Naive thymus-derived CD4-positive, alpha-beta T cell (primary cell): ENCODE data around the gene KDM3A. TPM values are rescaled to one million over a fixed set of nuclear protein-coding genes. Genes with fewer than 3 reads are reported as not detected.
A peak's percentile ranks its signal among the peaks of the same experiment; 100 is the strongest.

ENCODE experiments used
- ATAC-seq: fragments of 150-1000 bp; cut with Tn5 transposase; 2 replicates; pipeline ENCODE4 v1.10.0; 2021; ENCODE audit warnings: mild to moderate bottlenecking, moderate library complexity
- CTCF ChIA-PET: fragments of 350-600 bp; sonication (Branson Sonifier 250); formaldehyde crosslinking; loops from one replicate; lab custom pipeline; 2021; ENCODE audit warnings: antibody characterized with exemption; lab: Charles Lee
- POLR2A ChIA-PET: fragments of 350-600 bp; sonication (Branson Sonifier 250); formaldehyde crosslinking; loops from one replicate; lab custom pipeline; 2021; ENCODE audit warnings: antibody characterized with exemption, inconsistent platforms; lab: Charles Lee
- DNase-seq, 9 donors: peaks; one replicate each; pipeline versions ENCODE4 v3.0.0 to v3.0.0-alpha.2; 2020 to 2022; ENCODE audit warnings: mixed read lengths in 1 of 9
- H3K27ac ChIP-seq: one replicate; pipeline ENCODE4 v1.7.0; 2013; ENCODE audit warnings: mild to moderate bottlenecking, low read depth, low read length, moderate library complexity
- H3K27me3 ChIP-seq, 2 donors: one replicate each; pipeline ENCODE4 v1.7.0; 2013; ENCODE audit warnings: low read length in 2 of 2, mild to moderate bottlenecking in 2 of 2, moderate library complexity in 2 of 2; ENCODE audit not compliant: control insufficient read depth in 2 of 2, insufficient read depth in 2 of 2
- H3K36me3 ChIP-seq, 3 experiments: 1 replicate in 2 of 3; 2 replicates in 1 of 3; pipeline ENCODE4 v1.7.0; 2013; ENCODE audit warnings: low read length in 3 of 3, mild to moderate bottlenecking in 3 of 3, moderate library complexity in 1 of 3; ENCODE audit not compliant: insufficient read depth in 3 of 3, control insufficient read depth in 2 of 3
- H3K4me1 ChIP-seq, 2 donors: one replicate each; pipeline ENCODE4 v1.7.0; 2013; ENCODE audit warnings: low read length in 2 of 2, mild to moderate bottlenecking in 2 of 2, moderate library complexity in 1 of 2; ENCODE audit not compliant: control insufficient read depth in 2 of 2, insufficient read depth in 2 of 2
- H3K4me3 ChIP-seq: 2 replicates; pipeline ENCODE4 v1.7.0; 2013; ENCODE audit warnings: mild to moderate bottlenecking, low read length
- H3K9me3 ChIP-seq, 3 experiments: 1 replicate in 2 of 3; 2 replicates in 1 of 3; pipeline ENCODE4 v1.7.0; 2013; ENCODE audit warnings: low read length in 3 of 3; ENCODE audit not compliant: control insufficient read depth in 2 of 3
- H3K27ac Mint-ChIP-seq, 9 donors: one replicate each; pipeline ENCODE4 v1.8.0; 2020 to 2022; ENCODE audit warnings: mixed read lengths in 9 of 9, mild to moderate bottlenecking in 8 of 9, moderate library complexity in 5 of 9, inconsistent platforms in 2 of 9
- H3K27me3 Mint-ChIP-seq, 5 donors: one replicate each; pipeline ENCODE4 v1.8.0; 2021 to 2022; ENCODE audit warnings: mixed read lengths in 5 of 5, mild to moderate bottlenecking in 1 of 5
- H3K36me3 Mint-ChIP-seq, 5 donors: one replicate each; pipeline ENCODE4 v1.8.0; 2020 to 2022; ENCODE audit warnings: mixed read lengths in 5 of 5, mild to moderate bottlenecking in 3 of 5, inconsistent platforms in 1 of 5
- H3K4me1 Mint-ChIP-seq, 7 donors: one replicate each; pipeline ENCODE4 v1.8.0; 2020 to 2022; ENCODE audit warnings: mixed read lengths in 7 of 7, mild to moderate bottlenecking in 3 of 7, inconsistent platforms in 1 of 7
- H3K4me3 Mint-ChIP-seq, 10 donors: one replicate each; pipeline ENCODE4 v1.8.0; 2020 to 2022; ENCODE audit warnings: mild to moderate bottlenecking in 10 of 10, mixed read lengths in 10 of 10, moderate library complexity in 6 of 10, inconsistent platforms in 2 of 10
- H3K9me3 Mint-ChIP-seq, 11 donors: one replicate each; pipeline ENCODE4 v1.8.0; 2020 to 2022; ENCODE audit warnings: mixed read lengths in 11 of 11, mild to moderate bottlenecking in 4 of 11, inconsistent platforms in 1 of 11, moderate library complexity in 1 of 11
- intact Hi-C, 2 donors: fragments of 100-400 bp; cut with micrococcal nuclease; formaldehyde crosslinking; loops; one replicate each; pipeline ENCODE4 v1.15.1; 2023
- polyA plus RNA-seq, 2 donors: library from polyadenylated mRNA; unstranded; fragments of 300-500 nt; fragmentation: Illumina TruSeq; gene quantifications; one replicate each; pipeline ENCODE4 v1.2.3, GENCODE V29; 2021
- total RNA-seq, 6 experiments: library from RNA in 5 of 6; stranded (reverse) in 5 of 6; gene quantifications; 1 replicate in 5 of 6; 2 replicates in 1 of 6; pipeline ENCODE4 v1.2.3 and lab custom pipeline; 2021 to 2026

The KDM3A gene
- total and polyA plus RNA-seq, 7 experiments from 2014 or later: 17.7 to 191 (median 145) TPM

DNA sequence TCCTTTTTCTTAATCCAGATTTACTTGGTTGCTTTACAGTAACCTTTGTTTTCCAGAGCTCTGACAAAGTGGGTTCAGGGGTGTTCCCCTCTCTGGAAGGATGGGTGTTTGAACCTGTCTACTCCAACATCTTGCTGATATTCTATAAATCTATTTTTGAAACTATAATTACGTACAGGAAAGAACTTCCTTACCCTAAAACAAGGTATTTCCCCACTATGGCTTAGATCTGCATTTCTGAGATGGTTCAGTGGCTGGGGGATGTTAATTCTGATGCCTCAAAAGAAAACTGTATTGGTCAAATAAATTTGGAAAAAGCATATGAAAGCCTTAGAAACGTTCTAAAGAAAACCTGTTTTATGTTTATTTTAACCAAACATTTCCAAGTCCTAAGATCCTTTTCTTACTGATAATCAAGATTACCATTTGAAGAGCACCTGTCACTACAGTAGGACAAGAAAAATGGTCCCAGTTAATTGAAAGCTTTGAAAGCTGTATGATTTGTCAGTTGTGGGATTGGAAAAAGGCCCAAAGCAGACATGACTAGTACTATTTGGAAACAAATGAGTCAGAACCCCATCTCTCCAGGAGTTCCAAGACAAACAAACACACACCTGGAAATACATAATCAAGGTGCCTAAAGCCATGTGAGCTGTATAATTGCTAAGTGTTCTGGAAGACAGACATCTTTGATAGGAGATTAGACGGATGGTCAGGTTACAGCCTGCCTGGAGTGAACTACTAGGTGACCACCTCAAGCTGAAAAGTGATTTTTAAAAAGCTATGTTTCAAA lies 57.5 kb downstream of the KDM3A start:
- peaks cover 8 to 31% (median 22%) of the 10 kb centered on the region in 7 donors for H3K4me1 Mint-ChIP-seq
- intact Hi-C loops: no loop called here
- peaks cover 0 to 82% (median 12%) of the 10 kb centered on the region in 3 experiments for H3K36me3 ChIP-seq
- no peak overlapping the region for H3K4me3 ChIP-seq
- no peaks in the 10 kb centered on the region for H3K4me1 ChIP-seq
- peaks cover 0 to 76% (median 32%) of the 10 kb centered on the region in 11 donors for H3K9me3 Mint-ChIP-seq
- H3K27me3 Mint-ChIP-seq: no peaks in the 10 kb centered on the region
- ChIA-PET CTCF (interaction anchor here (0.8 kb wide), 1 partner anchor 20 kb away, joined by 4 read pairs; no protein-coding TSS in a partner anchor), POLR2A (interaction anchor here (0.6 kb wide), 1 partner anchor 58 kb away, joined by 3 read pairs; no protein-coding TSS in a partner anchor)
- H3K36me3 Mint-ChIP-seq: peaks cover 53 to 100% (median 96%) of the 10 kb centered on the region in 5 donors
- H3K27ac Mint-ChIP-seq: peak overlapping the region in 1 of 9 donors; percentile 25
- H3K27me3 ChIP-seq: no peaks in the 10 kb centered on the region
- H3K9me3 ChIP-seq: peaks cover 0 to 24% (median 0%) of the 10 kb centered on the region in 3 experiments
- ATAC-seq (no peak), DNase-seq (no peak)
- H3K4me3 Mint-ChIP-seq: no peak overlapping the region
- H3K27ac ChIP-seq: no peak overlapping the region

DNA sequence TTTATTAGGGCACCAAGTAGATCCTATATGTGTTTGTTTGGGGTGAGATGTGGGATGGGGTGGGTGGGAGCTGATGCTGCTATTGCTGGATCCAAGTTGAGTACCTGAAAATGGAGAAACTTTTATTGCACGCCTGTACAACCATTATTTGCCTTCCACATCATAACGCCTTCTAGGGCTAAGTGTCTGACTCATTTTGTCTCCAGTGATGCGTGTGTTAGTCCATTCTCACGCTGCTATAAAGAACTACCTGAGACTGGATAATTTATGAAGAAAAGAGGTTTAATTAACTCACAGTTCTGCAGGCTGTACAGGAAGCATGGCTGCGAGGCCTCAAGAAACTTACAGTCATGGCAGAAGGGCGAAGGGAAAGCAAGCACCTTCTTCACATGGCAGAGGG lies 58.2 kb downstream of the KDM3A start:
- H3K27ac Mint-ChIP-seq: peak overlapping the region in 4 of 9 donors; percentile 23 to 70 (median 30)
- Histone ChIP-seq H3K27ac (no peak overlapping the region), H3K4me3 (no peak overlapping the region), H3K36me3 (peaks cover 0 to 80% (median 12%) of the 10 kb centered on the region in 3 experiments), H3K4me1 (no peaks in the 10 kb centered on the region), H3K9me3 (peaks cover 0 to 24% (median 0%) of the 10 kb centered on the region in 3 experiments), H3K27me3 (no peaks in the 10 kb centered on the region)
- no peak for ATAC-seq
- DNase-seq: no peak
- intact Hi-C loops: no loop called here
- ChIA-PET CTCF (interaction anchor here (0.8 kb wide), 1 partner anchor 19 kb away, joined by 4 read pairs; no protein-coding TSS in a partner anchor), POLR2A (no interaction called here)
- H3K4me1 Mint-ChIP-seq: peaks cover 3 to 27% (median 22%) of the 10 kb centered on the region in 7 donors
- H3K4me3 Mint-ChIP-seq: no peak overlapping the region
- H3K36me3 Mint-ChIP-seq: peaks cover 49 to 100% (median 96%) of the 10 kb centered on the region in 5 donors
- H3K9me3 Mint-ChIP-seq: peaks cover 0 to 71% (median 34%) of the 10 kb centered on the region in 11 donors
- H3K27me3 Mint-ChIP-seq: no peaks in the 10 kb centered on the region

DNA sequence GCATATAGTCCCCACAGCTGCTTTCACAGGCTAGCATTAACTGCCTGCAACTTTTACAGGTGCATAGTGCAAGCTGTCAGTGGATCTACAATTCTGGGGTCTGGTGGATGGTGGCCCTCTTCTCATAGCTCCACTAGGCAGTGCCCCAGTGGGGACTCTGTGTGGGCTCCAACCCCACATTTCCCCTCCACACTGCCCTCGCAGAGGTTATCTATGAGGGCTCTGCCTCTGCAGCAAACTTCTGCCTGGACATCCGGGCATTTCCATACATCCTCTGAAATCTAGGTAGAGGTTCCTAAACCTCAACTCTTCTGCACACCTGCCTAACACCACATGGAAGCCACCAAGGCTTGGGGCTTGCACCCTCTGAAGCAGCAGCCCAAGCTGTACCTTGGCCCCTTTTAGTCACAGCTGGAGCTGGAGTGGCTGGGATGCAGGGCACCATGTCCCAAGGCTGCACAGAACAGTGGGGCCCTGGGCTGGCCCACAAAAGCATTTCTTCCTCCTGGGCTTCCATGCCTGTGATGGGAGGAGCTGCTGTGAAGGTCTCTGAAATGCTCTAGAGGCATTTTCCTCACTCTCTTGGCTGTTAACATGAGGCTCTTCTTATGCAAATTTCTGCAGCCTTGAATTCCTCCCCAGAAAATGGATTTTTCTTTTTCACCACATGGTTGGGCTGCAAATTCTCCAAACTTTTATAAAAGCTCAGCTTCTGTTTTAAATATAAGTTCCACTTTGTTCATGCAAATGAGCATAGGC lies 59.3 kb downstream of the KDM3A start:
- H3K4me1 ChIP-seq: no peaks in the 10 kb centered on the region
- H3K27ac Mint-ChIP-seq: peak overlapping the region in 5 of 9 donors; percentile 22 to 68 (median 49)
- POLR2A ChIA-PET: no interaction called here

DNA sequence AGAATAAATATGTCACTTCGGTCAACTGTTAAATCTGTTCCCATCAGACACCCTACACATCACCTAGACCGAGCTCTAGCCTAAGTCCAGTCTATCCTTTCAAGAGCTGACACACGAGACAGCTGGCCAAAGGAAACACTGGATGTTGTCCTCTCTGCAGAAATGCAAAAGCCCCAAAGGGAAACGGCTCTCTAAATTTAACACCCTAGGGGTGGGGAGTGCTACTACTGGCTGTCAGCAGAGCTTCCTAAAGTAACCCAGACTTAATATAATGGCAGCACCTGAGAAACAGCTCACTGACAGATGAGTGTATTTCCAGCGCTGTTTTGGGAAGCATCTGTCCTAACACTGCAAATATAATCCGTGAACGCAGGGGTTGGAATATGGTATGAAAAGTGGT lies 66.4 kb downstream of the KDM3A start:
- Mint-ChIP-seq H3K4me3 (no peak overlapping the region), H3K9me3 (peaks cover 0 to 5% (median 2%) of the 10 kb centered on the region in 11 donors), H3K4me1 (peaks cover 0 to 12% (median 4%) of the 10 kb centered on the region in 7 donors), H3K27me3 (no peaks in the 10 kb centered on the region), H3K27ac (peak overlapping the region in 3 of 9 donors; percentile 19 to 31 (median 23)), H3K36me3 (peaks cover 20 to 79% (median 63%) of the 10 kb centered on the region in 5 donors)
- ChIA-PET CTCF (interaction anchor here (0.8 kb wide), 1 partner anchor 11 kb away, joined by 3 read pairs; no protein-coding TSS in a partner anchor), POLR2A (no interaction called here)
- Histone ChIP-seq H3K9me3 (no peaks in the 10 kb centered on the region), H3K36me3 (peaks cover 0 to 78% (median 20%) of the 10 kb centered on the region in 3 experiments), H3K27ac (no peak overlapping the region), H3K4me3 (no peak overlapping the region), H3K27me3 (no peaks in the 10 kb centered on the region), H3K4me1 (no peaks in the 10 kb centered on the region)
- no peak for DNase-seq
- intact Hi-C loops: no loop called here
- no peak for ATAC-seq

More for the DNA sequence above, 59.3 kb downstream of the KDM3A start:
- CTCF ChIA-PET: no interaction called here
- peaks cover 0 to 24% (median 0%) of the 10 kb centered on the region in 3 experiments for H3K9me3 ChIP-seq
- no peak overlapping the region for H3K4me3 ChIP-seq
- Mint-ChIP-seq H3K27me3 (no peaks in the 10 kb centered on the region), H3K9me3 (peaks cover 0 to 60% (median 31%) of the 10 kb centered on the region in 11 donors), H3K4me1 (peaks cover 0 to 18% (median 11%) of the 10 kb centered on the region in 7 donors), H3K36me3 (peaks cover 52 to 100% (median 95%) of the 10 kb centered on the region in 5 donors), H3K4me3 (no peak overlapping the region)
- H3K36me3 ChIP-seq: peaks cover 0 to 81% (median 12%) of the 10 kb centered on the region in 3 experiments
- H3K27me3 ChIP-seq: no peaks in the 10 kb centered on the region
- intact Hi-C loops: no loop called here
- ATAC-seq (no peak), DNase-seq (no peak)
- H3K27ac ChIP-seq: no peak overlapping the region

DNA sequence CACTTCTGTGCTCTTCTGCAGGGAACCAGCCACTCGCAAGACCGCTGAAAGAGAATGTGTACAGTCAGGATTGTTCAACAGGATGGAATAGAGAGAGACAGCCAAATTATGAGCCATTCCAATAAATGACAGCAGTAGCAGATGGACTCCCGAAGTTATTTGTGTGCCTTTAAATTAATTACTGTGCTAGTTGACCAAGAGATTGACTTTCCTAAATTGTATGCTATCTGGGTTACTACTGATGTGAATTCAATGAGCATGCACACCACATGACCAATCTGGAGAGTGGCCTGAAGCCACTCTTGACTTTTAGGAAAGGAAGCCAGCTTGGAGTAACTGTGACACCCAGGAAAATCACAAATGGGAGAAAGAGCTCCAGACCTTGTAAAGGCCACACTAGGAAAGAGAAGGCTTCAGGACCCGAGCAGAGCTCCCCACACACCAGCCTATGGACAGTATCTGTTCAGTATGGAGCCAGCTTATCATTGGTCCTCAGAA lies 69.3 kb downstream of the KDM3A start:
- H3K36me3 ChIP-seq: peaks cover 0 to 51% (median 20%) of the 10 kb centered on the region in 3 experiments
- DNase-seq (no peak), ATAC-seq (no peak)
- POLR2A ChIA-PET: interaction anchor here (0.6 kb wide), 1 partner anchor 27 kb away, joined by 4 read pairs; no protein-coding TSS in a partner anchor
- peaks cover 0 to 3% (median 0%) of the 10 kb centered on the region in 11 donors for H3K9me3 Mint-ChIP-seq
- H3K36me3 Mint-ChIP-seq: peaks cover 9 to 55% (median 40%) of the 10 kb centered on the region in 5 donors
- CTCF ChIA-PET: no interaction called here
- no peaks in the 10 kb centered on the region for H3K9me3 ChIP-seq
- no peak overlapping the region for H3K27ac ChIP-seq
- peak overlapping the region in 4 of 9 donors; percentile 23 to 60 (median 36) for H3K27ac Mint-ChIP-seq
- peaks cover 4 to 30% (median 13%) of the 10 kb centered on the region in 7 donors for H3K4me1 Mint-ChIP-seq
- H3K4me3 ChIP-seq: no peak overlapping the region
- intact Hi-C loops: no loop called here
- no peaks in the 10 kb centered on the region for H3K4me1 ChIP-seq
- no peak overlapping the region for H3K4me3 Mint-ChIP-seq
- no peaks in the 10 kb centered on the region for H3K27me3 ChIP-seq
- no peaks in the 10 kb centered on the region for H3K27me3 Mint-ChIP-seq

DNA sequence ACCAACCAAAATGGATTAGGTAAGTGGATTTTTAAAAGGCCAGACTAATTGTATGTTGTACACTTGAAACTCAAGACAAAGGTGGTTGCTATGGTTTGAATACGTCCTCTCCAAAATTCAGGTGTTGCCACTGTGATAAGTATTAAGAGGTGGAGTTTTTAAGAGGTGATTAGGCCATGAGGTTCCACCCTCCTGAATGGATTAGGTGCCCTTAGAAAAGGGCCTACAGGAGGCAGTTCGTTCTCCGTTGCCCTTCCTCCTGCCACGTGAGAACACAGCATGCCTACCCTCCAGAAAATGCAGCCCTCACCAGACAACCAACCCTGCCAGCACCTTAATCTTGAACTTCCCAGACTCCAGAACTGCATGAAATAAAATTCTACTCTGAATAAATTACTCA lies 70.9 kb downstream of the KDM3A start:
- Histone ChIP-seq H3K9me3 (no peaks in the 10 kb centered on the region), H3K4me1 (no peaks in the 10 kb centered on the region), H3K27ac (no peak overlapping the region), H3K4me3 (no peak overlapping the region), H3K36me3 (peaks cover 0 to 40% (median 20%) of the 10 kb centered on the region in 3 experiments), H3K27me3 (no peaks in the 10 kb centered on the region)
- ATAC-seq (no peak), DNase-seq (no peak)
- ChIA-PET POLR2A (no interaction called here), CTCF (no interaction called here)
- H3K4me3 Mint-ChIP-seq: no peak overlapping the region
- peaks cover 9 to 50% (median 29%) of the 10 kb centered on the region in 5 donors for H3K36me3 Mint-ChIP-seq
- peaks cover 0 to 3% (median 0%) of the 10 kb centered on the region in 11 donors for H3K9me3 Mint-ChIP-seq
- H3K27ac Mint-ChIP-seq: peak overlapping the region in 2 of 9 donors; percentile 4 to 28
- intact Hi-C loops: no loop called here
- H3K4me1 Mint-ChIP-seq: peaks cover 4 to 30% (median 13%) of the 10 kb centered on the region in 7 donors
- H3K27me3 Mint-ChIP-seq: no peaks in the 10 kb centered on the region
